HUDEP-2 (cell line): ENCODE data around the gene ATP11C.

ENCODE experiments used
- DNase-seq, 76 experiments: peaks; one replicate each; lab custom pipeline; 2025; ENCODE audit not compliant: unreplicated experiment in 76 of 76; lab: John Stamatoyannopoulos, UW

ATP11C gene

DNA sequence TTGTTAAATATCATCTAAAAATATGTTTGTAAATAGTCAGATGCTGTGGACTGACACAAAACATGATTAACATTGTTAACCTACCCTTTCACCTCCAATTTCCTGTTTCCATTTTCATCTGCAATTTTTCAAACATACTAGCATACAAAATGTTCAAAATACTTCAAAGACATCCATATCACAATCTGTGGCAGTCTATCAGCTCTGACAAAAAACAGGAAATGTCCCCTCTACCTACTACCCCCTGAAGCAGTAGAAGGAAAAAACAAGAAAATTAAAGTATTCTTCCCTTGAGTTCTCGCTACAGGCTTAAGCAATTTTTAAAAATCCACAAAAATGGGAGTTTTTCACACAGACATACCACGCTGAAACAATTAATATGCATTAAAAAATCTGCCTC lies 116.6 kb downstream of the ATP11C start:
- DNase-seq: no peak

DNA sequence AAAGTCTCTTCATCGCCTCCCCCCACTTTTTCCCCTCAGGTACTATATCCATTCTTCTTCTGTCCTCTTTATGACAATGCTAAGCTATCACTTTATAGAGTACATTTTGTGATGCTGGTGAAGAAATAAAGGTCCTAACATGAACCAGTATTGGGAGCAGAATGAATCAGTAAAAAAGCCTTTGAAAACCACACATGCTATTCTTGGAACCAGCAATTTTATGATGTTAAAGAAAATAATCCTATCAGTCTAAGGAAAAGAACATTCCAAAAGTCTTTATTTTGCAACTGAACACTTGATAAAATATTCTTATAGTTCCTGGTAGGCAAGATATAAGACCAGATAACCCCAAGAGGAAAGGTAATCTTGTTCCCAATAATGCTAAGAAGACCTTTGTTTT lies 117.1 kb downstream of the ATP11C start:
- no peak for DNase-seq

GRCh38 chrX:139811942-139812629 lies 120.8 kb downstream of the ATP11C start:
- no peak for DNase-seq

DNA sequence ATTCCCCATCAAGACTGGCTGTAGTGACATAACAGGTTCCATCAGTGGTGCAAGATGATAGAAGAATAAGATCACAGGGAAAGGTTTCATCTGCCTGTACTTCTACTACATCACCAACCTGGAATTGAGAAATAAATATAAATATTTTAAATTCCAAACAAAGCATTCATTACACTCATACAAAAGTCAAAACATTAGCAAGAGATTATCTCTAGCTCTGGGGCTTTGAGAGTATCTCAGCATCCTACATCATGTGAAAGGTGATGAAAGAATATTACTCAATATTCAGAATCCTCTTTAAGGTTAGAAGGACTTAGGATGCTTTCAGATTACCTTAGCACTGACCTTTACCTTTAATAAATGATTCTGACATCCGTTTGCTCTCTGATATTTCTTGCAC lies 128.4 kb downstream of the ATP11C start:
- no peak for DNase-seq

DNA sequence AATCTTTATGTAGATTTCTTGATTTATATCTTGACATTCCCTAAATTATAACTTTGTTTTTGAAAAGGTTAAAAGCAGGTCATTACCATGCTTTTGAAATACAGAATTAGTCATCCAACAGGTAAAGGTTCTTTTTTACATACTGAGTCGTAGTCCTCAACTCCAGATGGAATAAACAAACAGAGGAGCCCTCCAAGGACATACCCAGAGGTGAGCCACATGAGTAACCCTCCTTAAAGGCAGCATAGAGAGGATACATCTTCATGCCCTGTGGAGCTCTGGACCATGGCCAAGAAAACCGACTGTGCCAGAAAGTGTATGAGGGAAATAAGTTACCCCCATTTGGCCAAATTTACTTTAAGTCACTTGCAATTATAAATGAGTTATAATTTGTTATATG lies 129.6 kb downstream of the ATP11C start:
- DNase-seq: peak in 1 of 76 experiments; percentile 0

GRCh38 chrX:139802048-139802447 lies 130.8 kb downstream of the ATP11C start:
- no peak for DNase-seq

- no peak for DNase-seq
Measured at GRCh38 chrX:139801397-139801813, 131.4 kb downstream of the ATP11C start.

GRCh38 chrX:139798701-139799100 lies 134.2 kb downstream of the ATP11C start:
- no peak for DNase-seq

DNA sequence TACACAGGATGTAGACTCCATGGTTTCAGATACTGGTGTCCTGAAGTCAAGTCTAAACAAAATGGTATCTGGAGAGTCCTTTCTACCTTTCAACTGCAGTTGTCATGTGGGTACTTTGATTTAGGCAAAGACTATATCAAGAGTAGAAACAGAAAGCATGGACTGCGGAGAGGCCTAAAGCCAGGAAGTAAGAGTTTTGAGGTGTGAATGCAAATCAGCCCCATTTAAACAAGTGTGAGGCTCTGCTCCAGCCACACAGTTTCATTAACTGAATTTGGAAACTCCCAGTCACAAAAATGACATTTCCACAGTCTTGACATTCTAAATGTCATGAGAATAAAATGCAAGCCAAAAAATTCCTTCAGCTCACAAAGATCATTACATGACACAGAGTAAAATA lies 137.7 kb downstream of the ATP11C start:
- DNase-seq: no peak

GRCh38 chrX:139787601-139788000 lies 145.3 kb downstream of the ATP11C start:
- no peak for DNase-seq

DNA sequence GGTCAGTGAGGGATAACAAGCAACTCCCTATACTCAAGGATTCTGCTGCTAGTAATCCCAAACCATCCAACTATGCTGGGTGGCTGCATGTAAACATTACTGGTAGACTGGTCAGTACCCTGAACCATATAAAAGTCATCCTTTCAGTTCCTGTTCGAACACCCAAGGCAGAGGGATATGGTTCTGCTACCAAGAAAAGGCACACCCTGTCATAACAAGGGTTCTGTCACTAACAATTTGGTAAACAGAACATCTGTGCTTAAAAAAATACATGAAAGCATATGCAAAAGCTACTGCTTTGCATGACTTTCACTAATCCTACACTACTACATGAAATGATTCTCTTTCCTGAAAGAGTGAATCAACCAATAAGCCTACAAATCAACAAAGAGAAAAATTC lies 148.0 kb downstream of the ATP11C start:
- DNase-seq: no peak

DNA sequence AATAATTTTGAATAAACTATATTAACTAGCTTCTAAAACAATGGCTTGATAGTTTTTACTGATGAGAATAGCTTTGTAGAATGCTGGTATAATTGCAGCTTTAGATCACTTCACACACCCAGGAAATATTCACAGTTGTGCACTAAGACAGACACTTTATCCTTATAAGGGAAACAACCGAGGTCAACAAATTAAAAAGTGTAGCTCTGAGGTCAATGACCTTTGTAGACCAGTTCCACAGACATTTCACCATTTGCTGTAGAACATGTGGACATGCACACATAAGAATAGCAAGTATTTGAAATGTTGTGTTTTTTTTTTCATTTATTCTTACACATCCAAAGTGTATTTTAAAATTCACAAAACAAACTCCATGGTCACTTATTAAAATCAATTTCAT lies 148.9 kb downstream of the ATP11C start:
- DNase-seq: no peak

DNA sequence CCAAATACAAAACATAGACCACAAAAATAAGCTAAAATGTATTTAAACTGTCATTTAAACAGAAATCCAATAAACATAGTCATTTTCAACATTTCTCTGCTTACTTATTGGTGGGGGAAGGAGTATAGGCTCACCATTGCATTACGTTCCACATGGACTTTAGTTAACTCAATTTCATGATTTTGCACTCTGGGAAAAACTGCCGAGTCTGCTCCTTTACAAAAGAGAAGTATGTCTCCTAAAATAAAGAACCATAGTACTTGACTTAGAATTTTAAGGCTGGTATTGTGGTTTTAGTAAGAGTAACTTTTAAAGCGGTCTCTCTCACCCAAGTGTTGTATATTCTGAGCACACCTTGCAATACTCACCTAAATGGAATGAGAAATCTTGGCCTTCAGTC lies 149.8 kb downstream of the ATP11C start:
- DNase-seq: no peak

DNA sequence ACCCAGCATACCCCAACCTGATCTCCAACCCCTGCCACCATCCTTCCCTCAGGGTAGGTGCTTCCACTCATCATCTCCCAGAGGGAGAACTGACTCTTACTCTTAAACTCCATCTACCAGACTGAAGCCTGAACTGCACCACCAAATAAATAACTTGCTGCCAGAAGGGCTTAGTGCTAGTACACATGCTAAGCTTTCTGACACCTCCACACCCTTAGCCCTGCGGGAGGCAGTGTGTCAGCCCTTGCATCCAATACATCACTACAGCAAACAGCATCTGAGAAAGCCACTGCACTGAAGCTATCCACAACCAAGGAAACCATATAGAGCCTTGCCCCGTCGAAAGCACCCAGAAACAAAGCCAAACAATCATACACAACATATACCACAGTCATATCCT lies 156.3 kb downstream of the ATP11C start:
- DNase-seq: no peak

- no peak for DNase-seq
Measured at GRCh38 chrX:139770366-139770765, 162.5 kb downstream of the ATP11C start.

DNA sequence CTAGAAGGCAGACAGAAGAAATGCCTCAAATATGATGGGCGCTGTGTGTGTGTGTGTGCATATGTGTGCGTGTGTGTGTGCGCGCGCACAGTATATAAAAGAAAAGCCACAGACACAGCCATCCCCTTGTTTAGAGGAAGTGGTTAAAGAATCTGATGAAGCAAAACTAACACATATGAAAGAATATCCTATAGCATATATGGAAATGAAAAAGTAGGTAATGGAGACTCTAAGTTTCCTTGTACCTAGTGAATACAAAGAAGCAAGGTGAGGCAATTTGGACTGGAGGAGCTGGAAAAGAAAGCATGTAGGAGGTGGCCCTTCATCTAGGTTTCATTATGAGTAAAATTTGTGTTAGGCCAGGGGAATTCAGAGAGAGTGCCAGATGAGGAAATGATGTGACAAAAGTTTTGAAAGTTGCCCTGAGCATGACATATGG lies 166.3 kb downstream of the ATP11C start:
- no peak for DNase-seq

DNA sequence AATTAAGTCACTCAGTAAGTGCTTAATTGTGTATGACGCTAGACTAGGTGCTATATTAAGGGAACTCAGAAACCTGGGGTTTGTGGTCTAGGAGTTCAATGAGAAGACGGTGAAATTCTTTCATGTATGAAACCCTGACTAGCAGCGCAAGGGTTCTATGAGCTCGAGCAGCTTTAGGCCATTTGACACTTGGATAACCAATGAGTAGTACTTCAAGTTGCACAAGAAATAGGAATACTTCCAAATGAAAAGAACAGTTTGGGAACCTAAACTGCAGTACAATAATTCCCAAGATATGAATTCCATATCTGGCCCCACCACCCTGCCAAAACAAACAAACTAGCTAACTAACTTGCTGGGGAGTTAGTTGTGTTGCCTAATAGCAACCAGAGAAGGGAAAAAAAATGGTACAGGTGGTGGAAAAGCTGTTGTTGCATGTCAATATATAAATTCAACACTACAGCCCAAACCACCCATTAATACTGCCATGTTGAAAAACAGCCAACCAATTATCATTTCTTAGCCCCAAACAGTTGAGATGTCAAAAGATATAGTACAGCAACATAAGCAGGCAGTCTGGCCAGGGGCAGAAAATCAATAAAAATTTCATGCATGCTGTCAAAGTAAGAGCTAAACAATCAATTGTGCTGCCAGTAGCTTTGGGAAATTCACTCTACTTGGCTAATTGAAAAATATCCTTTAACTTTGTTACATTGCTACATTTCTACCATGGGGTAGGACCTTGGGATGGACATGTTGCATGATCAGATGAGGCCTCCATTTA lies 170.3 kb downstream of the ATP11C start:
- no peak for DNase-seq

DNA sequence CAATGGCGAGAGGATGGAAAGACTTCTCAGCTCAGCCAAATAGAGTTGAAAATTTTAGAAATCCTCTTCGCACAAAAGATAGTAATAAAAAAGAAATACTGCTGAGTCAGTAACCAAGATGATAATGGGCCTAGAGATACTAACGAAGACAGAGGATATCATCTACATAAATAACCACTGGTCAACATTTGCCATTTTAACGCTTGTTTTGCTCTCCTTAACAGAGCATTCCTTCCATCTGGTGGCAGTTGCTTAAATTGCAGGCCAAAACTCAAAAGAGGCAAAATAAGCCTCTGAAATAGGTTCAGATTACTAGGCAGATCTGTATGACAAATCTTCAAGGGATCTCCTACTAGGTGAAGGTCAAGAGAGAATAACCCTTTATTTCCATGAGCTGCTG lies 173.2 kb downstream of the ATP11C start:
- DNase-seq: peak in 25 of 76 experiments; percentile 0 to 31 (median 1)

GRCh38 chrX:139758809-139759208 lies 174.0 kb downstream of the ATP11C start:
- DNase-seq: no peak

GRCh38 chrX:139758250-139758649 lies 174.6 kb downstream of the ATP11C start:
- DNase-seq: peak in 5 of 76 experiments; percentile 0 to 7 (median 2)

GRCh38 chrX:139751053-139751452 lies 181.8 kb downstream of the ATP11C start:
- peak in 1 of 76 experiments; percentile 0 for DNase-seq

- DNase-seq: no peak
Measured at GRCh38 chrX:139750390-139750789, 182.5 kb downstream of the ATP11C start.
